SK-N-SH (cell line): Measurements from ENCODE around the gene ZNF385C.

Experiments
- CTCF ChIP-seq: fragments of 200-600 bp; sonication (generic); IDR thresholded peaks from 2 replicates; pipeline ENCODE4 v1.6.1; 2017; ENCODE audit warnings: antibody characterized with exemption, mild to moderate bottlenecking, moderate library complexity
- JUND ChIP-seq: IDR thresholded peaks from 2 replicates; pipeline ENCODE4 v1.4.0; 2012

DNA sequence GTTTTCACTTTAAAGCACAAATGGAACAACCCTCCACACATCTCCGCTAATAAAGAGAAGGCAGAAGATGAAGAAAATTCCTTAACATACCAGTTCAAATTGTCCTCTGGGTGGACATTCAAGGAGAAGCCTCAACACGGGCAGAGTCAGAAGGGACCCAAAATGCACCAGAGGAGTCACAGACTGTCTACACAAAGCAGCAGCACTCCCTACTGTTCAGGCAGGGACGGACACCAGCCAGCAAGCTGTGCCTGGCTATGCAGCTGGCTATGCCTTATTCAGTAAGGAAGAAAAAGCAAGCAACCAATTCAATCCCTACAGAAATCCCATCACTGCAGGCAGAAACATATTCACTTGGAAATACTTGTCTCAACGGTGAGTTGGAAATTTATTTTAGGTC lies 89.1 kb downstream of the ZNF385C start:
- TF ChIP-seq CTCF: no peak
- no peak for TF ChIP-seq JUND
